ENCODE data around the gene KIAA1217. TPM values are rescaled to one million over a fixed set of nuclear protein-coding genes. Genes with fewer than 3 reads are reported as not detected.

KIAA1217 gene
- total and polyA plus RNA-seq, 8 donors: 11.9 to 36.7 (median 19.8) TPM

DNA sequence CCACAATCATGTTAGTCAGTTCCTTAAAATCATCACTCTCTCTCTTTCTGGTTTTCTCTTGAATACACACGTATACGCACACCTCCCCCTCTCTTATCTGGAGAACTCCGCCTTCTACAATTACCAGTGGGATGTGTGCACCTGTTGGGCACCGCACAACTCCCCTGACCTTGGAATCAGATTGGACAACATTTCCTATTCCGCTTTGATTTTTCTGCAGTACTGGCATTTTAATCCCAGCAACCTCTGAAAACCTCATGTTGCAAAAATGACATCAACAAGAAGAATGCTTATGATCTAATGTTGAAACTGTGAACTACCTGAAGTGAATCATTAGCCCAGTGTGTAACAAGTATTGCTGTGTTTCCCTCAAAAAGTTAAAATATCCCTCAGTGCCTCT lies 109.6 kb downstream of the KIAA1217 start:
- TF ChIP-seq, protein P1, sequence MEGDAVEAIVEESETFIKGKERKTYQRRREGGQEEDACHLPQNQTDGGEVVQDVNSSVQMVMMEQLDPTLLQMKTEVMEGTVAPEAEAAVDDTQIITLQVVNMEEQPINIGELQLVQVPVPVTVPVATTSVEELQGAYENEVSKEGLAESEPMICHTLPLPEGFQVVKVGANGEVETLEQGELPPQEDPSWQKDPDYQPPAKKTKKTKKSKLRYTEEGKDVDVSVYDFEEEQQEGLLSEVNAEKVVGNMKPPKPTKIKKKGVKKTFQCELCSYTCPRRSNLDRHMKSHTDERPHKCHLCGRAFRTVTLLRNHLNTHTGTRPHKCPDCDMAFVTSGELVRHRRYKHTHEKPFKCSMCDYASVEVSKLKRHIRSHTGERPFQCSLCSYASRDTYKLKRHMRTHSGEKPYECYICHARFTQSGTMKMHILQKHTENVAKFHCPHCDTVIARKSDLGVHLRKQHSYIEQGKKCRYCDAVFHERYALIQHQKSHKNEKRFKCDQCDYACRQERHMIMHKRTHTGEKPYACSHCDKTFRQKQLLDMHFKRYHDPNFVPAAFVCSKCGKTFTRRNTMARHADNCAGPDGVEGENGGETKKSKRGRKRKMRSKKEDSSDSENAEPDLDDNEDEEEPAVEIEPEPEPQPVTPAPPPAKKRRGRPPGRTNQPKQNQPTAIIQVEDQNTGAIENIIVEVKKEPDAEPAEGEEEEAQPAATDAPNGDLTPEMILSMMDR (IDR thresholded peaks at IDR 0.05): no peak
- 14 to 19% methylated on average over 5 of the region's 5 CpGs for whole genome bisulfite sequencing, 2 donors

DNA sequence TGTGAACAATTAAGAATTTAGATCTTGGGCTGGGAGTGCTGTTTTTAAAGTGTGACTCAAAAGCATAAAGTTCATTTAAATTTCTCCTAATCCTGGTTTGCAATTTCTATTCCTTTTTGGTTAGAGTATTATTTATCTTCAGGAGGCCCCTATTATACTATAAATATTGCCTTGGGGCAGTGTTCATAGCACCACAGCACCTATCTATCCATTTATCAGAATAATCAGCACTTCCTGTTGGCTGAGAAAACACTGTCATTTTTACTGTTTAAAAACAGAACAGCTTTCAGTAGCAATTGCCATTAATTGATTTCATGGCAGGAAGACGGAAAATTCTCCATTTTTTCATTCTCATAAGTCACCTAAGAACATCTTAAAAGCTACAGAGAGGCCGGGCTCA lies 111.4 kb downstream of the KIAA1217 start:
- intact Hi-C loops (cut with DNase I): no loop called here
- H3K27me3 ChIP-seq: no peaks in the 10 kb centered on the region
- peaks cover 32 to 45% (median 41%) of the 10 kb centered on the region in 3 donors for H3K4me1 ChIP-seq
- 31 to 37% methylated on average over 2 of the region's 2 CpGs for WGBS, 2 donors
- TF ChIP-seq, protein P1 (IDR thresholded peaks at IDR 0.05): no peak
- no peak overlapping the region for H3K4me3 ChIP-seq
- ATAC-seq: no peak
- H3K36me3 ChIP-seq: no peaks in the 10 kb centered on the region
- peak overlapping the region in 2 of 4 donors; percentile 40 to 55 for H3K27ac ChIP-seq
- no peaks in the 10 kb centered on the region for H3K9me3 ChIP-seq
- FAIRE-seq: no peak
- no peak for DNase-seq

More for the DNA sequence above, 109.6 kb downstream of the KIAA1217 start:
- Histone ChIP-seq H3K27ac (peak overlapping the region; percentile 65 to 85 (median 78)), H3K27me3 (no peaks in the 10 kb centered on the region), H3K36me3 (no peaks in the 10 kb centered on the region), H3K4me1 (peaks cover 23 to 40% (median 30%) of the 10 kb centered on the region in 3 donors), H3K4me3 (no peak overlapping the region), H3K9me3 (no peaks in the 10 kb centered on the region)
- peak; percentile 88 to 94 (median 91) for ATAC-seq
- no peak for FAIRE-seq
- intact Hi-C loops (cut with DNase I): no loop called here
- peak in 4 of 6 donors; percentile 61 to 83 (median 77) for DNase-seq

DNA sequence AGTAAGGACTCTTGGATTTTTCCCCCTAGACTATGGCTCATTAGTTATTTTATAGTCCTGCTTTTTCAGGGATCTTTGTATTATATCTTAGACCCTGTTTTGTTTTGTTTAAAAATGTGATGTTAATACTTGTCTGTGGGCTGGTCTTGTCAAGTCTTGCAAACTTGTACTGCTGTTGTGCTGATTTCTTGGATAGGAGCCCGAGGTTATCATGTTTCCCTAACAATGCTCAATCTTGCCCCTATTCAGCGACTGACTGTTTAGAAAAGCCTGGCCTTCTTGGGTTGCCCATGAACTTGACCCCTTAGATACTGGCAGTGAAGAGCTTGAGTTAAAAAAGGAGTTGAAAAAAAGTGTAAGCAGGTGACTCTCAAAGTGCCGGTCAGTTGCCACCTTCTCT lies 115.7 kb downstream of the KIAA1217 start:
- peaks cover 17 to 36% (median 27%) of the 10 kb centered on the region in 3 donors for H3K4me1 ChIP-seq
- DNase-seq (no peak), FAIRE-seq (no peak), ATAC-seq (peak; percentile 34 to 73 (median 60))
- H3K36me3 ChIP-seq: no peaks in the 10 kb centered on the region
- no peaks in the 10 kb centered on the region for H3K27me3 ChIP-seq
- intact Hi-C loops (cut with DNase I): no loop called here
- H3K9me3 ChIP-seq: no peaks in the 10 kb centered on the region
- WGBS, 2 donors: 16 to 20% methylated on average over 3 of the region's 3 CpGs
- no peak overlapping the region for H3K4me3 ChIP-seq
- TF ChIP-seq, protein P1 (IDR thresholded peaks at IDR 0.05): no peak
- H3K27ac ChIP-seq: peak overlapping the region in 2 of 4 donors; percentile 35 to 47

DNA sequence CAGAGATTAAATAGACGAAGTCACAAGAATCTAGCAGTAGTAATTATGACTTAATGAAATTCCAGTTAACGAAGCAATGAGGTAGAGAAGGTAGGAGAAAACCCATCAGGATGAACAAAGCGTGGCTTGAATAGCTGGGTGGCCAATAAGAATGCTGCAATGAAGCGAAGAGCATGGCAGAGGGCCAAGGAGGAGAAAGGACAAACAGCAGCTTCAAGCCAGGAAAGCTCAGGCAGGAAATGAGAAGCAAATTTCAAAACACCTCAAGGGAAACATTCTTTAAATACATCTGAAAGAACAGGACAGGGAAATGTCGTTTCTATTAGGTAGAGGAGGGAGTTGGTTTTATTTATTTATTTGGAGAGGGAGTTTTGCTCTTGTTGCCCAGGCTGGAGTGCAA lies 122.5 kb downstream of the KIAA1217 start:
- TF ChIP-seq, protein P1 (IDR thresholded peaks at IDR 0.05): no peak
- H3K27me3 ChIP-seq: no peaks in the 10 kb centered on the region
- no peak overlapping the region for H3K4me3 ChIP-seq
- 21 to 24% methylated on average over 5 of the region's 5 CpGs for WGBS, 2 donors
- DNase-seq (peak in 4 of 6 donors; percentile 42 to 57 (median 48)), FAIRE-seq (no peak), ATAC-seq (peak; percentile 43 to 81 (median 80))
- H3K36me3 ChIP-seq: no peaks in the 10 kb centered on the region
- H3K9me3 ChIP-seq: no peaks in the 10 kb centered on the region
- peaks cover 9 to 13% (median 10%) of the 10 kb centered on the region in 3 donors for H3K4me1 ChIP-seq
- intact Hi-C loops (cut with DNase I): no loop called here
- H3K27ac ChIP-seq: peak overlapping the region in 3 of 4 donors; percentile 25 to 68 (median 55)

DNA sequence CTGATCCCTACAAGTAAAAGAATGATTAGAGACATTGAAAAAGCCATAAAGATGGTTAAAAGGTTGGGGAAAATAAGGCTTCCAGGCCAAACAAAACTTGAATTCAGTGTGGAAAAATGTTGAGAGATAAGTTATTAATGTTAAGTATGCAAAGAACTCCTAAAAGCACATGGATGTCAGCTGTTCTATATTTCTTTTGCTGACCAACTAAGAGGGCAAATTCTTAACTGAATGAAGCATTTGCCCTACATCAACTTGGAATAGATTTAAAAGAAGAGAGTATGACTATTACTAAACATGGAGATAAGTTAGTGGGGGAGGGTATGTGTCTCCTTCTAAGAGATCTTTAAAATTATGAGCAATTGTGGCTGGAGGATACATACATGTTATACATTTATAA lies 124.8 kb downstream of the KIAA1217 start:
- FAIRE-seq: no peak

More for the DNA sequence above, 124.8 kb downstream of the KIAA1217 start:
- ATAC-seq (no peak), DNase-seq (no peak)
- TF ChIP-seq, protein P1 (IDR thresholded peaks at IDR 0.05): no peak
- Histone ChIP-seq H3K27ac (no peak overlapping the region), H3K27me3 (no peaks in the 10 kb centered on the region), H3K4me3 (no peak overlapping the region), H3K36me3 (no peaks in the 10 kb centered on the region), H3K4me1 (peaks cover 9 to 28% (median 15%) of the 10 kb centered on the region in 3 donors), H3K9me3 (no peaks in the 10 kb centered on the region)
- intact Hi-C loops (cut with DNase I): no loop called here
